DND-41 (cell line): ENCODE data around the gene LMF2.

Experiments used
- EZH2 ChIP-seq: IDR thresholded peaks from 3 replicates; pipeline ENCODE4 v1.6.1; 2012; ENCODE audit warnings: borderline replicate concordance, low read depth, mild to moderate bottlenecking, moderate library complexity, low read length, inconsistent platforms; ENCODE audit not compliant: severe bottlenecking
- TF ChIP-seq, protein P1 (sequence below): IDR thresholded peaks from 2 replicates; pipeline ENCODE4 v1.5.1; 2012; ENCODE audit warnings: borderline replicate concordance, low read length, moderate library complexity, mild to moderate bottlenecking; ENCODE audit not compliant: poor library complexity, severe bottlenecking; ENCODE audit errors: extremely low read depth

DNA sequence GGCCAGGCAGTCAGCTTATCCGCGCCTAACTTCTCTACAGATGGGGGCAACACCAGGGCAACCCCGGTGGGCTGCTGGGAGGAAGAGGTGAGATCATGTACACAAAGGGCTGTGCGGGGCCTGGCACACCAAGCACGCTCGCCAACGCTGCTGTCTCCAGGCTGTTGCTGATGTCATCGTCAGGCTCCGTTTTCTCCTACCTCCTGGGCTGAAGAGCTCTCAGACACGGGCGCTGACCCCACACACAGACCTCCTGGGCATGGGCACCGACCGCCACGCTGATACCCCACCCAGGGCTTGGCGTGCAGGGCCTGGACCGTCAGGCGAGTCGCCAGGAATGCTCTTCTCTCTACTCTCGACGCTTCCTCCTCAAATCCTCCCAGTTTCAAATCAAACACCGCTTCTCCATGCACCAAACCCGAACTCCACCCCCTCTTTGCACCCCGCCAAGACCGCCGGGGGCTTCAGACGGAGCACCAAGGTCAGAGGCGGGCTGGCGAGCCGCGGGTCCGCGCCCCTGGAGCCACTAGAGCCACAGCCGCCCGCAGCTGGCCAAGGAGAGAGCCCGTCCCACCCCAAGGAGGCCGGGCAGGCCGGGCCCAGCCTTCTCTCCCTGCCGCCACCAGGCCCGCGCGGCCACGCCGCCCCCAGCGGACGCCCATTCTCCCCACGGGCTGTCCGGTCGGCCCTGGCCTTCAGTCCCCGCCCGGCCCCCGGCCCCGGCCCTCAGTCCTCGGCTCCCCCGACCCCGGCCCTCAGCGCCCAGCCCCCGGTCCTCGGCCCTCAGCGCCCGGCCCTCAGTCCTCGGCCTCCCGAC, 33.4 kb downstream of the LMF2 start:
- TF ChIP-seq, protein P1, sequence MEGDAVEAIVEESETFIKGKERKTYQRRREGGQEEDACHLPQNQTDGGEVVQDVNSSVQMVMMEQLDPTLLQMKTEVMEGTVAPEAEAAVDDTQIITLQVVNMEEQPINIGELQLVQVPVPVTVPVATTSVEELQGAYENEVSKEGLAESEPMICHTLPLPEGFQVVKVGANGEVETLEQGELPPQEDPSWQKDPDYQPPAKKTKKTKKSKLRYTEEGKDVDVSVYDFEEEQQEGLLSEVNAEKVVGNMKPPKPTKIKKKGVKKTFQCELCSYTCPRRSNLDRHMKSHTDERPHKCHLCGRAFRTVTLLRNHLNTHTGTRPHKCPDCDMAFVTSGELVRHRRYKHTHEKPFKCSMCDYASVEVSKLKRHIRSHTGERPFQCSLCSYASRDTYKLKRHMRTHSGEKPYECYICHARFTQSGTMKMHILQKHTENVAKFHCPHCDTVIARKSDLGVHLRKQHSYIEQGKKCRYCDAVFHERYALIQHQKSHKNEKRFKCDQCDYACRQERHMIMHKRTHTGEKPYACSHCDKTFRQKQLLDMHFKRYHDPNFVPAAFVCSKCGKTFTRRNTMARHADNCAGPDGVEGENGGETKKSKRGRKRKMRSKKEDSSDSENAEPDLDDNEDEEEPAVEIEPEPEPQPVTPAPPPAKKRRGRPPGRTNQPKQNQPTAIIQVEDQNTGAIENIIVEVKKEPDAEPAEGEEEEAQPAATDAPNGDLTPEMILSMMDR = no peak
- no peak for TF ChIP-seq EZH2
